Gastroesophageal sphincter (tissue), 3 donors: ENCODE data around the gene SETBP1.

Source experiments
- CTCF ChIP-seq, 4 experiments: fragments of 200-600 bp in 2 of 4; fragments of 450-650 bp in 2 of 4; sonication (generic) in 1 of 4; IDR thresholded peaks; one replicate each; pipeline ENCODE4 v1.5.1; 2017 to 2019; ENCODE audit warnings: antibody characterized with exemption in 4 of 4, mild to moderate bottlenecking in 2 of 4, moderate library complexity in 2 of 4
- EP300 ChIP-seq: sonication (generic); formaldehyde crosslinking; IDR thresholded peaks from one replicate; pipeline ENCODE4 v1.6.1; 2017; ENCODE audit warnings: antibody characterized with exemption, mild to moderate bottlenecking
- POLR2A ChIP-seq, 2 donors: fragments of 450-650 bp; IDR thresholded peaks; one replicate each; pipeline ENCODE4 v1.6.1; 2017; ENCODE audit warnings: antibody characterized with exemption in 2 of 2, mild to moderate bottlenecking in 2 of 2, moderate library complexity in 1 of 2

GRCh38 chr18:45019469-45019868 is 338.8 kb downstream of the SETBP1 start:
- TF ChIP-seq POLR2A (IDR thresholded peaks at IDR 0.05) (no peak), CTCF (IDR thresholded peaks at IDR 0.05) (no peak), EP300 (no peak)
